Smooth muscle cell (in vitro differentiated cells): ENCODE measurements around the gene ADCY5. TPM values are rescaled to one million over a fixed set of nuclear protein-coding genes. Genes with fewer than 3 reads are reported as not detected.

Experiments used
- DNase-seq: peaks from one replicate; lab custom pipeline; 2025; ENCODE audit not compliant: unreplicated experiment; lab: John Stamatoyannopoulos, UW
- H2AFZ ChIP-seq: fragments of 200-600 bp; sonication (generic); 2 replicates; pipeline ENCODE4 v1.6.0; 2016; ENCODE audit warnings: antibody characterized with exemption, low read depth, mild to moderate bottlenecking
- H3F3A ChIP-seq: fragments of 200-600 bp; sonication (generic); 2 replicates; pipeline ENCODE4 v1.6.0; 2017; ENCODE audit warnings: antibody characterized with exemption, low read depth
- H3K27ac ChIP-seq: fragments of 200-600 bp; sonication (generic); 2 replicates; pipeline ENCODE4 v1.5.1; 2016; ENCODE audit warnings: low read depth, mild to moderate bottlenecking
- H3K27me3 ChIP-seq: fragments of 200-600 bp; sonication (generic); 2 replicates; pipeline ENCODE4 v1.6.1; 2016; ENCODE audit warnings: low read depth, mild to moderate bottlenecking
- H3K36me3 ChIP-seq: fragments of 200-600 bp; sonication (generic); 2 replicates; pipeline ENCODE4 v1.5.1; 2016; ENCODE audit warnings: low read depth
- H3K4me1 ChIP-seq: fragments of 200-600 bp; sonication (generic); 2 replicates; pipeline ENCODE4 v1.5.1; 2016; ENCODE audit warnings: low read depth
- H3K4me2 ChIP-seq: fragments of 200-600 bp; sonication (generic); 2 replicates; pipeline ENCODE4 v1.6.0; 2016; ENCODE audit warnings: mild to moderate bottlenecking
- H3K4me3 ChIP-seq: fragments of 200-600 bp; sonication (generic); 2 replicates; pipeline ENCODE4 v1.5.1; 2016; ENCODE audit warnings: mild to moderate bottlenecking
- H3K79me2 ChIP-seq: fragments of 200-600 bp; sonication (generic); 2 replicates; pipeline ENCODE4 v1.6.0; 2016; ENCODE audit warnings: low read depth, mild to moderate bottlenecking
- H3K9ac ChIP-seq: fragments of 200-600 bp; sonication (generic); 2 replicates; pipeline ENCODE4 v1.6.0; 2016; ENCODE audit warnings: low read depth
- H3K9me3 ChIP-seq: fragments of 200-600 bp; sonication (generic); replicated peaks from 2 replicates; pipeline ENCODE4 v1.5.1; 2016; ENCODE audit warnings: low read depth
- H4K20me1 ChIP-seq: fragments of 200-600 bp; sonication (generic); 2 replicates; pipeline ENCODE4 v1.6.0; 2016; ENCODE audit warnings: low read depth
- WGBS: methylation state at CpG from one replicate; pipeline ENCODE4 v1.1.7; 2016; ENCODE audit warnings: low lambda C conversion rate; 5-methylcytosine and 5-hydroxymethylcytosine counted together
- polyA plus RNA-seq: library from polyadenylated mRNA; unstranded; fragments of >200 nt; fragmentation: Nextera tagmentation; extraction: Ambion mirVana; gene quantifications from 2 replicates; pipeline ENCODE4 v1.2.1, GENCODE V29; 2016
- total RNA-seq: library from RNA; depleted of rRNA; stranded (reverse); fragments of >200 nt; gene quantifications from 2 replicates; pipeline ENCODE4 v1.2.3, GENCODE V29; 2014
- TF ChIP-seq, protein P1 (sequence below): fragments of 200-600 bp; sonication (generic); IDR thresholded peaks from 2 replicates; pipeline ENCODE4 v1.5.1; 2017; ENCODE audit warnings: borderline replicate concordance, mild to moderate bottlenecking, antibody characterized with exemption; ENCODE audit not compliant: insufficient read depth, poor library complexity, severe bottlenecking

ADCY5 gene
- total and polyA plus RNA-seq, 2 experiments from 2014 or later: 0.50 to 0.58 TPM

DNA sequence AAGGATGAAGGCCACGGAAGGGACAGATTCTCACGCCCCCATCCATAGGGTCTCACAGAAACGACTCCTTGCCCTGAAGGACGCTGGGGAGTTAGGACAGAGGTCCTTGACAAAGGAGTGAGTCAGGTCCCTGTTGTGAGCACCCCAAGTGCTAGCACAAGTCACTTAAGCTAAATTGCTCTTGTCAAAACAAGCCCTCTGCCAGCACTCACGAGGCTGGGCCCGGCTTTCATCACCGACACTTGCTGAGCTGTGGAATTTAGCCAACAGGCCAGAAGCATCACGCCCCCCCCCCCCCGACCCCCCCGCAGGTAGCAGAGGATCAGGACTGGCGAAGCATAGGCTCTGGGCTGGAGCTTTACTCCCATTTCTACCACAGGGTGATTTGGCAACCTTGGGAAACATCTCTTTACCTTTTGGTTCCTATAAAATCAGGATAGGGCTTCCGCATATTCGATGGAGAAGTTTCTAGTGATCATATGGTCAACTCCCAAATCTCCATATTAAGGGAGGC lies 75.4 kb downstream of the ADCY5 start:
- Histone ChIP-seq H3F3A (no peaks in the 10 kb centered on the region), H3K4me1 (no peaks in the 10 kb centered on the region), H3K27ac (no peak overlapping the region), H3K79me2 (no peaks in the 10 kb centered on the region), H3K4me3 (no peak overlapping the region), H3K27me3 (peaks cover 54% of the 10 kb centered on the region), H3K36me3 (no peaks in the 10 kb centered on the region), H4K20me1 (no peaks in the 10 kb centered on the region), H3K9me3 (no peaks in the 10 kb centered on the region), H3K4me2 (no peak overlapping the region), H2AFZ (no peak overlapping the region), H3K9ac (no peak overlapping the region)
- WGBS: 67% methylated on average over 13 of the region's 13 CpGs
- TF ChIP-seq, protein P1, sequence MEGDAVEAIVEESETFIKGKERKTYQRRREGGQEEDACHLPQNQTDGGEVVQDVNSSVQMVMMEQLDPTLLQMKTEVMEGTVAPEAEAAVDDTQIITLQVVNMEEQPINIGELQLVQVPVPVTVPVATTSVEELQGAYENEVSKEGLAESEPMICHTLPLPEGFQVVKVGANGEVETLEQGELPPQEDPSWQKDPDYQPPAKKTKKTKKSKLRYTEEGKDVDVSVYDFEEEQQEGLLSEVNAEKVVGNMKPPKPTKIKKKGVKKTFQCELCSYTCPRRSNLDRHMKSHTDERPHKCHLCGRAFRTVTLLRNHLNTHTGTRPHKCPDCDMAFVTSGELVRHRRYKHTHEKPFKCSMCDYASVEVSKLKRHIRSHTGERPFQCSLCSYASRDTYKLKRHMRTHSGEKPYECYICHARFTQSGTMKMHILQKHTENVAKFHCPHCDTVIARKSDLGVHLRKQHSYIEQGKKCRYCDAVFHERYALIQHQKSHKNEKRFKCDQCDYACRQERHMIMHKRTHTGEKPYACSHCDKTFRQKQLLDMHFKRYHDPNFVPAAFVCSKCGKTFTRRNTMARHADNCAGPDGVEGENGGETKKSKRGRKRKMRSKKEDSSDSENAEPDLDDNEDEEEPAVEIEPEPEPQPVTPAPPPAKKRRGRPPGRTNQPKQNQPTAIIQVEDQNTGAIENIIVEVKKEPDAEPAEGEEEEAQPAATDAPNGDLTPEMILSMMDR: no peak
- no peak for DNase-seq

DNA sequence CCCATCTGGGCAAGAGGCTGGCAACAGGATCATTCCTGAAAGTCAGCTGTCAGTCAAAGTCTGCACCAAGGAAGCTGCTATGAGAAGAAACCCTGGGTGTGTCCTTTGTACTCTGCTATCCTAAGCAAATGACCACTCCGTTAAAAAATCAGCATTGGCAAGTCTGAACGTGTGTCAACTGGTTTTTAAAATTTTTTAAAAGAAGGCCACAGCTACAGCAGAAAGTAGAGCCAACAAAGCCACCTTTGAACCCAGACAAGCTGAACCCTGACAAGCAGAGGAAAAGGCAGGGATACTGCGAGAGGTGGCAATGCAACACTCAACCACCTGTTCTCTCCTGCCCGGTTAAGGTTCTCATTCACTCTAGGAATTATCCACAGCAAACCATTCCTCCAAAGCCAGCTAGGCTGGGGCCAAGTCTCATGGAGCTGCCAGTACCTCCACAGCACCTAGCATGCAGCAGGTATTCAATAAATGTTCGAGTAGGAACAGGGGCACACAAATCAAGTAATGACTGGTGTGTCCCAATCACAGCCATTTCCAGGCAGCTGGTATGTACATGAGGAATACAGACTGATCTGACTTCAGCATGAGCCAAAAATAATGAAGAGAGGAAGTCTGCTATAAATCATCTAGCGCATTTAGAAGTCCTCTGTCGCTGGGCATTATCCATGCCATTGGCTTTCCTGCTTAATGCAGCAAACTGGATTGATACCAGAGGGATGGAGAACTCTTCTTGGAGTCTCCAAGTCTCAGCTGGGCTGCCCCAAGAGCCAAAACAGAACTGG lies 76.0 kb downstream of the ADCY5 start:
- Histone ChIP-seq H3K4me2 (no peak overlapping the region), H3K9ac (no peak overlapping the region), H3K79me2 (no peaks in the 10 kb centered on the region), H3K27ac (no peak overlapping the region), H3F3A (no peaks in the 10 kb centered on the region), H3K27me3 (peaks cover 48% of the 10 kb centered on the region), H4K20me1 (no peaks in the 10 kb centered on the region), H3K36me3 (no peaks in the 10 kb centered on the region), H3K4me3 (no peak overlapping the region), H3K4me1 (no peaks in the 10 kb centered on the region), H2AFZ (no peak overlapping the region), H3K9me3 (no peaks in the 10 kb centered on the region)
- WGBS: 87% methylated on average over 7 of the region's 7 CpGs
- TF ChIP-seq, protein P1: no peak
- DNase-seq: no peak

DNA sequence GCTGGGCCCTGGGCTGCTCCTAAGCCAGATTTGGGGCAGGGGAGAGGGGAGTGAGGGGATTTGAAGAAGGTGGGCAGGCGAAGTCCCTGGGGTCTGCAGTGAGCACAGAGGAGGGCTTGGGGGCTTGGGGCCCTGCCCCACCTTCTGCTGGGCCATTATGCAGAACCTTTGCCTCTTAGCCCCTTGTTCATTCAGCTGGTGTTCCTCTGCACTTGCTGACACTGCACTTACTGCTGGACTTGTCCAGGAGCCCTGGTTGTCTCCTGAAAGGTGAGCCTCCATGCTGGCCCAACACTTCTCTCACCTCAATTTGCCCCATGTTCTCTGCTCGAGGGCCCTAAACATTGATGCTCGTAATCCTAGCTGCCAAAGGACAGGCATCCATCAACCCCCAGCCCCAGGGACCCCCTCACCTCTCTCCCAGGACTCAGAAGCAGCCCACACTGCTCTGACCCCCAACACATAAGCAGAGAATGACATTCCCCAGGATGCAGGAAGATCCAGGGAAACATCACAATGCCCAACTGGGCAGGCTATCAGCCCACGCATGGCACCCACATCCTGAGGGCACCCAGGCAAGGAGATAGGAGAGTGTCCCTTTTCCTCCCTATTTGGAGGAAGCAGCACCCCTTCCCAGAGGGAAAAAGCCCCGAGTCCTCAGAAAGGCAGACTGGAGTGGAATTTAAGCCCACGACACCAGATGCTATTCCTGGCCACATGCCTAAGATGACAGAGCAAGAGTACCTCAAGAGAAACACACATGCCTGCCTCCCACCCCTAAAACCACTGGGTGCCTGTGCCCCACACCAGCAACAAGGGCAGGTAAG lies 76.8 kb downstream of the ADCY5 start:
- no peaks in the 10 kb centered on the region for H4K20me1 ChIP-seq
- H3K9ac ChIP-seq: no peak overlapping the region
- WGBS: 74% methylated on average over 6 of the region's 6 CpGs
- TF ChIP-seq, protein P1: no peak
- H3K4me3 ChIP-seq: no peak overlapping the region
- H3K9me3 ChIP-seq: no peaks in the 10 kb centered on the region
- H3K36me3 ChIP-seq: no peaks in the 10 kb centered on the region
- H3K79me2 ChIP-seq: no peaks in the 10 kb centered on the region
- H3K27ac ChIP-seq: no peak overlapping the region
- no peak overlapping the region for H3K4me2 ChIP-seq
- peaks cover 52% of the 10 kb centered on the region for H3K27me3 ChIP-seq
- no peak overlapping the region for H2AFZ ChIP-seq
- H3K4me1 ChIP-seq: no peaks in the 10 kb centered on the region
- DNase-seq: no peak
- no peaks in the 10 kb centered on the region for H3F3A ChIP-seq
